ENCODE data around the gene INPP5B. TPM values are rescaled to one million over a fixed set of nuclear protein-coding genes. Genes with fewer than 3 reads are reported as not detected.

The INPP5B gene
- total RNA-seq, 1 experiment from 2014 or later: 26.8 TPM

- Mint-ChIP-seq H3K9me3 (no peaks in the 10 kb centered on the region), H3K27ac (no peak overlapping the region), H3K4me1 (peaks cover 5% of the 10 kb centered on the region; the same call in 1 of the 2 replicates), H3K27me3 (ENCODE audit: low read depth) (no peaks in the 10 kb centered on the region), H3K4me3 (no peak overlapping the region), H3K36me3 (peaks cover 15% of the 10 kb centered on the region)
- POLR2A ChIA-PET: no interaction called here
- TF ChIP-seq SP1 (CRISPR knock-in tag; conservative IDR thresholded peaks at IDR 0.05): no peak
- no peak for TF ChIP-seq PREB (CRISPR knock-in tag; IDR thresholded peaks at IDR 0.05; ENCODE audit: borderline replicate concordance)
- no peak for TF ChIP-seq RORB (CRISPR knock-in tag; IDR thresholded peaks at IDR 0.05)
- no peak for TF ChIP-seq ZSCAN18 (CRISPR knock-in tag; IDR thresholded peaks at IDR 0.05)
- TF ChIP-seq ARID4B (CRISPR knock-in tag; IDR thresholded peaks at IDR 0.05; ENCODE audit: borderline replicate concordance): no peak
- no peak for TF ChIP-seq ZNF423 (CRISPR knock-in tag; IDR thresholded peaks at IDR 0.05)
- TF ChIP-seq, protein P1, sequence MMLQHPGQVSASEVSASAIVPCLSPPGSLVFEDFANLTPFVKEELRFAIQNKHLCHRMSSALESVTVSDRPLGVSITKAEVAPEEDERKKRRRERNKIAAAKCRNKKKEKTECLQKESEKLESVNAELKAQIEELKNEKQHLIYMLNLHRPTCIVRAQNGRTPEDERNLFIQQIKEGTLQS (CRISPR knock-in tag; conservative IDR thresholded peaks at IDR 0.05): no peak
- TF ChIP-seq TEAD1 (CRISPR knock-in tag; IDR thresholded peaks at IDR 0.05): no peak
- no peak for TF ChIP-seq NFYB (CRISPR knock-in tag; conservative IDR thresholded peaks at IDR 0.05; ENCODE audit: low read depth)
- TF ChIP-seq ZNF416 (CRISPR knock-in tag; IDR thresholded peaks at IDR 0.05): no peak
- no peak for TF ChIP-seq TCF7 (CRISPR knock-in tag; IDR thresholded peaks at IDR 0.05; ENCODE audit: low read depth)
- TF ChIP-seq, protein P2, sequence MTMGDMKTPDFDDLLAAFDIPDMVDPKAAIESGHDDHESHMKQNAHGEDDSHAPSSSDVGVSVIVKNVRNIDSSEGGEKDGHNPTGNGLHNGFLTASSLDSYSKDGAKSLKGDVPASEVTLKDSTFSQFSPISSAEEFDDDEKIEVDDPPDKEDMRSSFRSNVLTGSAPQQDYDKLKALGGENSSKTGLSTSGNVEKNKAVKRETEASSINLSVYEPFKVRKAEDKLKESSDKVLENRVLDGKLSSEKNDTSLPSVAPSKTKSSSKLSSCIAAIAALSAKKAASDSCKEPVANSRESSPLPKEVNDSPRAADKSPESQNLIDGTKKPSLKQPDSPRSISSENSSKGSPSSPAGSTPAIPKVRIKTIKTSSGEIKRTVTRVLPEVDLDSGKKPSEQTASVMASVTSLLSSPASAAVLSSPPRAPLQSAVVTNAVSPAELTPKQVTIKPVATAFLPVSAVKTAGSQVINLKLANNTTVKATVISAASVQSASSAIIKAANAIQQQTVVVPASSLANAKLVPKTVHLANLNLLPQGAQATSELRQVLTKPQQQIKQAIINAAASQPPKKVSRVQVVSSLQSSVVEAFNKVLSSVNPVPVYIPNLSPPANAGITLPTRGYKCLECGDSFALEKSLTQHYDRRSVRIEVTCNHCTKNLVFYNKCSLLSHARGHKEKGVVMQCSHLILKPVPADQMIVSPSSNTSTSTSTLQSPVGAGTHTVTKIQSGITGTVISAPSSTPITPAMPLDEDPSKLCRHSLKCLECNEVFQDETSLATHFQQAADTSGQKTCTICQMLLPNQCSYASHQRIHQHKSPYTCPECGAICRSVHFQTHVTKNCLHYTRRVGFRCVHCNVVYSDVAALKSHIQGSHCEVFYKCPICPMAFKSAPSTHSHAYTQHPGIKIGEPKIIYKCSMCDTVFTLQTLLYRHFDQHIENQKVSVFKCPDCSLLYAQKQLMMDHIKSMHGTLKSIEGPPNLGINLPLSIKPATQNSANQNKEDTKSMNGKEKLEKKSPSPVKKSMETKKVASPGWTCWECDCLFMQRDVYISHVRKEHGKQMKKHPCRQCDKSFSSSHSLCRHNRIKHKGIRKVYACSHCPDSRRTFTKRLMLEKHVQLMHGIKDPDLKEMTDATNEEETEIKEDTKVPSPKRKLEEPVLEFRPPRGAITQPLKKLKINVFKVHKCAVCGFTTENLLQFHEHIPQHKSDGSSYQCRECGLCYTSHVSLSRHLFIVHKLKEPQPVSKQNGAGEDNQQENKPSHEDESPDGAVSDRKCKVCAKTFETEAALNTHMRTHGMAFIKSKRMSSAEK (CRISPR knock-in tag; IDR thresholded peaks at IDR 0.05; ENCODE audit: borderline replicate concordance): no peak
- TF ChIP-seq SMAD3 (CRISPR knock-in tag; IDR thresholded peaks at IDR 0.05; ENCODE audit: borderline replicate concordance): no peak
- TF ChIP-seq ZNF232 (CRISPR knock-in tag; IDR thresholded peaks at IDR 0.05): no peak
- TF ChIP-seq FOXK1 (CRISPR knock-in tag; IDR thresholded peaks at IDR 0.05): no peak
- no peak for TF ChIP-seq SOX15 (CRISPR knock-in tag; IDR thresholded peaks at IDR 0.05)
- no peak for TF ChIP-seq ATF1 (CRISPR knock-in tag; IDR thresholded peaks at IDR 0.05)
- TF ChIP-seq, protein P3, sequence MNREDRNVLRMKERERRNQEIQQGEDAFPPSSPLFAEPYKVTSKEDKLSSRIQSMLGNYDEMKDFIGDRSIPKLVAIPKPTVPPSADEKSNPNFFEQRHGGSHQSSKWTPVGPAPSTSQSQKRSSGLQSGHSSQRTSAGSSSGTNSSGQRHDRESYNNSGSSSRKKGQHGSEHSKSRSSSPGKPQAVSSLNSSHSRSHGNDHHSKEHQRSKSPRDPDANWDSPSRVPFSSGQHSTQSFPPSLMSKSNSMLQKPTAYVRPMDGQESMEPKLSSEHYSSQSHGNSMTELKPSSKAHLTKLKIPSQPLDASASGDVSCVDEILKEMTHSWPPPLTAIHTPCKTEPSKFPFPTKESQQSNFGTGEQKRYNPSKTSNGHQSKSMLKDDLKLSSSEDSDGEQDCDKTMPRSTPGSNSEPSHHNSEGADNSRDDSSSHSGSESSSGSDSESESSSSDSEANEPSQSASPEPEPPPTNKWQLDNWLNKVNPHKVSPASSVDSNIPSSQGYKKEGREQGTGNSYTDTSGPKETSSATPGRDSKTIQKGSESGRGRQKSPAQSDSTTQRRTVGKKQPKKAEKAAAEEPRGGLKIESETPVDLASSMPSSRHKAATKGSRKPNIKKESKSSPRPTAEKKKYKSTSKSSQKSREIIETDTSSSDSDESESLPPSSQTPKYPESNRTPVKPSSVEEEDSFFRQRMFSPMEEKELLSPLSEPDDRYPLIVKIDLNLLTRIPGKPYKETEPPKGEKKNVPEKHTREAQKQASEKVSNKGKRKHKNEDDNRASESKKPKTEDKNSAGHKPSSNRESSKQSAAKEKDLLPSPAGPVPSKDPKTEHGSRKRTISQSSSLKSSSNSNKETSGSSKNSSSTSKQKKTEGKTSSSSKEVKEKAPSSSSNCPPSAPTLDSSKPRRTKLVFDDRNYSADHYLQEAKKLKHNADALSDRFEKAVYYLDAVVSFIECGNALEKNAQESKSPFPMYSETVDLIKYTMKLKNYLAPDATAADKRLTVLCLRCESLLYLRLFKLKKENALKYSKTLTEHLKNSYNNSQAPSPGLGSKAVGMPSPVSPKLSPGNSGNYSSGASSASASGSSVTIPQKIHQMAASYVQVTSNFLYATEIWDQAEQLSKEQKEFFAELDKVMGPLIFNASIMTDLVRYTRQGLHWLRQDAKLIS (CRISPR knock-in tag; IDR thresholded peaks at IDR 0.05; ENCODE audit: borderline replicate concordance): no peak
- no peak for TF ChIP-seq STAT6 (CRISPR knock-in tag; conservative IDR thresholded peaks at IDR 0.05; ENCODE audit: low read depth)
- no peak for DNase-seq (ENCODE audit: low spot score)
- CTCF ChIA-PET: interaction anchor here (0.9 kb wide), 1 partner anchor 218 kb away, joined by 3 read pairs; no protein-coding TSS in a partner anchor
- no peak for ATAC-seq
Observed at GRCh38 chr1:37854406-37854805, 92.4 kb downstream of the INPP5B start.
